K562 (cell line): ENCODE results near the gene SLC25A51. TPM values are rescaled to one million over a fixed set of nuclear protein-coding genes. Genes with fewer than 3 reads are reported as not detected.
A peak's percentile ranks its signal among the peaks of the same experiment; 100 is the strongest.

Source experiments
- ADNP ChIP-seq: fragments of 200-800 bp; sonication (Bioruptor generic); IDR thresholded peaks from 2 replicates; pipeline ENCODE4 v1.6.1; 2016; ENCODE audit warnings: missing genetic modification characterization, missing compliant biosample characterization
- CAMTA2 ChIP-seq: fragments of 250-450 bp; sonication (Bioruptor Pico); conservative IDR thresholded peaks from 2 replicates; pipeline ENCODE4 v1.5.1; 2022
- ELF1 ChIP-seq: fragments of 200-800 bp; sonication (Bioruptor generic); IDR thresholded peaks from 2 replicates; pipeline ENCODE4 v1.6.1; 2016; ENCODE audit warnings: missing genetic modification characterization, missing compliant biosample characterization
- FOXK1 ChIP-seq: sonication (generic); formaldehyde crosslinking; IDR thresholded peaks from 2 replicates; pipeline ENCODE4 v1.8.0; 2022; ENCODE audit warnings: missing genetic modification reagents, mild to moderate bottlenecking, borderline replicate concordance
- KAT7 ChIP-seq: sonication (generic); formaldehyde crosslinking; IDR thresholded peaks from 2 replicates; pipeline ENCODE4 v1.8.0; 2022; ENCODE audit warnings: missing genetic modification reagents, mild to moderate bottlenecking, borderline replicate concordance
- MEF2A ChIP-seq: IDR thresholded peaks from 2 replicates; pipeline ENCODE4 v1.6.1; 2011; ENCODE audit warnings: low read depth, mild to moderate bottlenecking, low read length, moderate library complexity; ENCODE audit not compliant: control insufficient read depth
- NR4A1 ChIP-seq, 2 experiments: fragments of 250-450 bp in 1 of 2; fragments of 450-650 bp in 1 of 2; sonication (Bioruptor Pico) in 1 of 2; IDR thresholded peaks; 2 replicates each; pipeline versions ENCODE4 v1.4.0 to v1.6.1; 2016 to 2020; ENCODE audit warnings: mild to moderate bottlenecking in 2 of 2, missing compliant biosample characterization in 1 of 2, missing genetic modification characterization in 1 of 2, moderate library complexity in 1 of 2
- PATZ1 ChIP-seq: fragments of 250-450 bp; sonication (Bioruptor Pico); IDR thresholded peaks from 2 replicates; pipeline ENCODE4 v1.5.0; 2020; ENCODE audit warnings: mild to moderate bottlenecking, borderline replicate concordance
- POLR2AphosphoS5 ChIP-seq: IDR thresholded peaks from 2 replicates; pipeline ENCODE4 v1.6.1; 2011; ENCODE audit warnings: mild to moderate bottlenecking, low read depth, low read length, moderate library complexity; ENCODE audit not compliant: control insufficient read depth, insufficient read depth
- POLR2H ChIP-seq: IDR thresholded peaks from 2 replicates; pipeline ENCODE4 v1.6.1; 2016; ENCODE audit warnings: missing genetic modification characterization, low read depth, mild to moderate bottlenecking, control low read depth, missing compliant biosample characterization, moderate library complexity
- PURB ChIP-seq: sonication (generic); formaldehyde crosslinking; IDR thresholded peaks from 2 replicates; pipeline ENCODE4 v1.9.0; 2021; ENCODE audit warnings: low read depth, mild to moderate bottlenecking, missing genetic modification reagents
- SIRT6 ChIP-seq: IDR thresholded peaks from one replicate; pipeline ENCODE4 v1.6.1; 2012; ENCODE audit warnings: low read depth, mild to moderate bottlenecking, control low read depth, inconsistent platforms, low read length, moderate library complexity
- SNRNP70 ChIP-seq: fragments of 200-400 bp; formaldehyde crosslinking; optimal IDR thresholded peaks from 2 replicates; pipeline ENCODE3; 2017; ENCODE audit warnings: low read depth, low read length
- SOX6 ChIP-seq: fragments of 450-650 bp; IDR thresholded peaks from 2 replicates; pipeline ENCODE4 v1.6.1; 2014; ENCODE audit warnings: mild to moderate bottlenecking
- THRAP3 ChIP-seq: fragments of 450-650 bp; IDR thresholded peaks from 2 replicates; pipeline ENCODE4 v1.6.1; 2016; ENCODE audit warnings: mild to moderate bottlenecking, inconsistent platforms, borderline replicate concordance
- U2AF2 ChIP-seq: fragments of 200-400 bp; formaldehyde crosslinking; optimal IDR thresholded peaks from 2 replicates; pipeline ENCODE3; 2017; ENCODE audit warnings: low read depth, mild to moderate bottlenecking, low read length
- ZFP36 ChIP-seq: fragments of 150-350 bp; IDR thresholded peaks from 2 replicates; pipeline ENCODE4 v1.6.1; 2018; ENCODE audit warnings: low read length, low read depth; ENCODE audit not compliant: partially characterized antibody
- ZNF561 ChIP-seq: fragments of 450-650 bp; formaldehyde crosslinking; conservative IDR thresholded peaks from 2 replicates; pipeline ENCODE4 v1.4.0; 2020; ENCODE audit warnings: mild to moderate bottlenecking, moderate library complexity
- ZNF57 ChIP-seq: fragments of 450-650 bp; formaldehyde crosslinking; IDR thresholded peaks from 2 replicates; pipeline ENCODE4 v1.4.0; 2020; ENCODE audit warnings: mild to moderate bottlenecking, moderate library complexity
- ZNF644 ChIP-seq: fragments of 200-800 bp; sonication (Bioruptor generic); IDR thresholded peaks from 2 replicates; pipeline ENCODE4 v1.6.1; 2016; ENCODE audit warnings: low read depth, missing genetic modification characterization, missing compliant biosample characterization
- ZNF79 ChIP-seq: fragments of 250-450 bp; sonication (Bioruptor Pico); IDR thresholded peaks from 2 replicates; pipeline ENCODE4 v1.4.0; 2020; ENCODE audit warnings: low read depth, mild to moderate bottlenecking, moderate library complexity
- polyA plus RNA-seq, 8 experiments: library from polyadenylated mRNA; depleted of rRNA in 4 of 8; stranded (reverse) in 5 of 8; unstranded in 3 of 8; fragments of >200 nt; fragmentation: Nextera tagmentation in 2 of 8; fragmentation: Illumina TruSeq in 1 of 8; extraction: Ambion mirVana in 2 of 8; extraction: Trizol in 1 of 8; gene quantifications; 2 replicates each; pipeline versions ENCODE4 v1.2.1 to v1.2.3, GENCODE V29; 2011 to 2014; ENCODE audit warnings: inconsistent platforms in 1 of 8, missing spikeins in 1 of 8
- total RNA-seq, 7 experiments: library from RNA; depleted of rRNA in 6 of 7; stranded (reverse); fragments of >200 nt in 6 of 7; fragmentation: Illumina TruSeq in 2 of 7; extraction: Trizol in 2 of 7; gene quantifications; 2 replicates each; pipeline versions ENCODE4 v1.2.1 to v1.2.3, GENCODE V29; 2011 to 2021; ENCODE audit warnings: low replicate concordance in 1 of 7
- TF ChIP-seq, protein P1 (sequence below): fragments of 450-650 bp; formaldehyde crosslinking; IDR thresholded peaks from 2 replicates; pipeline ENCODE4 v1.4.0; 2020; ENCODE audit warnings: mild to moderate bottlenecking, mixed read lengths

The SLC25A51 gene
- total and polyA plus RNA-seq, 9 of the 15 experiments (the other 6 are each of a cell fraction or from before 2014, with no cell fraction given), result 9.1 to 40.7 (median 24.5) TPM

DNA sequence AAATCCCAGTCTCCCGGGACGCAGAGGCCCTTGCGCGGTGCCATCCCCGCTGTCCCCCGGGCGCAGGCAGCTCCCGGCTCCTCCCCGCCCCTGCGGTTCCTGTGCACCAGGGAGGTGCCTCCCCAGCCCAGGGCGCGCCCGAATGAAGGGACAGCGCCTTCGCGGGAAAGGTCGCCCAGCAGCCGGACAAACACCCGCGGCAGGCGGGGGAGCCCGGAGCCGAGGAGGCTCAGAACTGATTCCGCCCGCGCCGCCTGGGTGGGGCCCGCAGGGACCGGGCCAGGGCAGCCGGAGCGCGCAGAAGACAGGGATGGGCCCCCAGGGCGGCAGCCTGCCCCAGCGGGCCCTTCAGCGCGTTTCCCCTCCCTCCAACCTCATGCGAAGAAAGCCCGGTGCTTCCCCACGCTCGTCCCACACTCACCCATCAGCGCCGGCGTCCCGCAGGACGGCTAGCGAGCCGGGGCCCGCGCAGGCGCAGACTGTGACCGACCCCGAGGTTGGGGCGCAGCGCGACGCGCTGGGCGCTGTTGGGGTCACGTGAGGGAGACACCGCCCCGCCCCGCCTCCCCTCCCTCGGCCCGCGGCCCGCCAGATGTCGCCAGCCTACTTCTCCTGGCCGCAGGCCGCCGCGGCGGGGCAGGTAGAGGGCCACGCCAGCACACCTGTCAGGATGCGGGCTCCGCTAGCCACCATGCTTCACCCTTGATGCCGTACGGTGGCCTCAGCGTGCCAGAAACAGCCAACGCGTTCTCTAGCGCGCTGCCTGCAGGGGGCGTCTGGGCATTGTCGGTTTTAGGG lies at the start of gene SLC25A51 (continued):
- TF ChIP-seq PATZ1 (no peak), MEF2A (no peak), POLR2AphosphoS5 (no peak; the same call in 1 of the 2 replicates), SNRNP70 (no peak), NR4A1 (CRISPR knock-in tag; IDR thresholded peaks at IDR 0.05) (peak; percentile 95), NR4A1 (tag; IDR thresholded peaks at IDR 0.05) (peak; percentile 52; the same call in 1 of the 2 replicates), ADNP (no peak), CAMTA2 (CRISPR knock-in tag) (no peak), U2AF2 (no peak), ELF1 (tag) (no peak), SIRT6 (no peak), ZNF561 (CRISPR knock-in tag) (no peak), ZNF79 (CRISPR knock-in tag) (no peak), ZFP36 (peak; percentile 34), FOXK1 (CRISPR knock-in tag) (peak; percentile 95), ZNF57 (no peak), KAT7 (CRISPR knock-in tag) (peak; percentile 95; the same call in 1 of the 2 replicates), POLR2H (tag) (peak; percentile 56), SOX6 (peak; percentile 74), ZNF644 (tag) (no peak; the same call in 1 of the 2 replicates), THRAP3 (no peak), PURB (CRISPR knock-in tag) (no peak)
- TF ChIP-seq, protein P1, sequence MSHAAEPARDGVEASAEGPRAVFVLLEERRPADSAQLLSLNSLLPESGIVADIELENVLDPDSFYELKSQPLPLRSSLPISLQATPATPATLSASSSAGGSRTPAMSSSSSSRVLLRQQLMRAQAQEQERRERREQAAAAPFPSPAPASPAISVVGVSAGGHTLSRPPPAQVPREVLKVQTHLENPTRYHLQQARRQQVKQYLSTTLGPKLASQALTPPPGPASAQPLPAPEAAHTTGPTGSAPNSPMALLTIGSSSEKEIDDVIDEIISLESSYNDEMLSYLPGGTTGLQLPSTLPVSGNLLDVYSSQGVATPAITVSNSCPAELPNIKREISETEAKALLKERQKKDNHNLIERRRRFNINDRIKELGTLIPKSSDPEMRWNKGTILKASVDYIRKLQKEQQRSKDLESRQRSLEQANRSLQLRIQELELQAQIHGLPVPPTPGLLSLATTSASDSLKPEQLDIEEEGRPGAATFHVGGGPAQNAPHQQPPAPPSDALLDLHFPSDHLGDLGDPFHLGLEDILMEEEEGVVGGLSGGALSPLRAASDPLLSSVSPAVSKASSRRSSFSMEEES (CRISPR knock-in tag), result peak; percentile 97
